GM21825 (cell line): ENCODE data around the gene KRT2.

Experiments
- ATAC-seq: cut with Tn5 transposase; IDR thresholded peaks from one replicate; pipeline ENCODE4 v1.9.1; 2021; ENCODE audit warnings: mild to moderate bottlenecking, moderate library complexity; ENCODE audit not compliant: unreplicated experiment

KRT2 gene

DNA sequence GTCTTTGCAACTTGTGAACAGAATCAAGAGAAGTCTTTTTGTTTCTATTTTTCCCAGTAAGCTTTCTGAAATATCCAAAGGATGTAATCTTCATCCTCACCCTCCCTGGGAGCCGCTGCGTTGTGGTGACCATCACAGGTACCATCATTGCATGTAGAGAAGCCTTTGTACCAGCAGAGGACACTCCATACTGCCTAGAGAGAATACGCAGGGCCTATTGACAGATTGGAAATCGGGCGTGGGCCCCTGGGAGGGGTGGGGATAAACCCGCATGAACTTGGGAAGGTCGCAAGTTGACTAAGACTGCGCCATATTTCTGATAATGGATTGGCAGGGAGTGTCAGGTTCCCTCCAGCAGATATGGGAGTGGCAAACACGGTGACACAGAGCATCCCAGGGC, 15.5 kb upstream of the KRT2 start:
- no peak for ATAC-seq

DNA sequence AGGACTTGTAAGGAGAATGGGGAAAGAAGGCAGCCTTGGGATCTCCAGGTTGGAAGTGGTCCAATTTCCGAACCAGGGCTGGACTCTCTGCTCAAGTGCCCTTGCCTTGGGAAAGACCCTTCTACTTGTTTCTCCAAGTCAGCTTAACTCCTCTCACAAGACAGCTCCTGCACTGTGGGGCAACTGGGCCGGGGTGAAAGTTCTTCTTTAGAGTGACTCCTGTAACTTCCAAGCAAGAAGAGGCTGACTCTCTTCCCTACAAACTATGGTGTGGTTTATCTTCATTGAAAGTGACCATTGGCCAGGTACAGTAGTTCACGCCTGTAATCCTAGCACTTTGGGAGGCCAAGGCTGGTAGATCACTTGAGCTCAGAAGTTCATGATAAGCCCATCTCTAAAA, 14.5 kb upstream of the KRT2 start:
- no peak for ATAC-seq

DNA sequence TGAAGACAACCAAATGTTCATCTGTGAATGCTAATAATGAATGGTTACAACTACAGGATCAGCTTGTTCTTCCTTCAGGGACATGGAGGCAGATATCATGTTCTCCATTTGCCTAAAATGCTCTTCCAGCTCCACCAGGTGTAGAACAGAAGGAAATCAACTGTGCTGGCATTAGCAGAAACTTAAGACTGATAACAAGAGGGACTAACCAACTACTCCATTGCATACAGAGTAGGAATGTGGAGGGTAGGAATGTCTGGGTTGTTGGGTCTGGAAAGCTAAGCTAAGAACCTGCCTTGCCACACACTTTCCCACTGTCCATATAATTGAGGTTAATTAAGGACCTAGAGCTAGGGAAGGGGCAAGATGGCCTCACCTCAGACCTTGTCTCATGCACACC, 11.4 kb upstream of the KRT2 start:
- ATAC-seq: no peak

DNA sequence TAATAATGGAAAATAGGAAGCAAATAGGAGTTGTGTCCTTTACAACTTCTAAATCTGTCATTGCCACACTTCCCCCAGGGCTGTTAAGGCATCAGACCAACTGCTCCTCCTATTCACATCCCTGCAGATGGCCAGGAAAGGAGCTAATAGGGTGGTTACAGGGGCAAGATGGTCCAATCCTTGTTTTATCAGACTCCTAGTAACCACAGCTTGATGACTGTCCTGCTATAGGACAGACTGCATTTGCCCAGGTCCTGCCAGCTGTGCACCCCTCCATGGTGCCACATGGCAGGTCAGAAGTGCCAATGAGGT, 10.9 kb upstream of the KRT2 start:
- ATAC-seq: no peak

DNA sequence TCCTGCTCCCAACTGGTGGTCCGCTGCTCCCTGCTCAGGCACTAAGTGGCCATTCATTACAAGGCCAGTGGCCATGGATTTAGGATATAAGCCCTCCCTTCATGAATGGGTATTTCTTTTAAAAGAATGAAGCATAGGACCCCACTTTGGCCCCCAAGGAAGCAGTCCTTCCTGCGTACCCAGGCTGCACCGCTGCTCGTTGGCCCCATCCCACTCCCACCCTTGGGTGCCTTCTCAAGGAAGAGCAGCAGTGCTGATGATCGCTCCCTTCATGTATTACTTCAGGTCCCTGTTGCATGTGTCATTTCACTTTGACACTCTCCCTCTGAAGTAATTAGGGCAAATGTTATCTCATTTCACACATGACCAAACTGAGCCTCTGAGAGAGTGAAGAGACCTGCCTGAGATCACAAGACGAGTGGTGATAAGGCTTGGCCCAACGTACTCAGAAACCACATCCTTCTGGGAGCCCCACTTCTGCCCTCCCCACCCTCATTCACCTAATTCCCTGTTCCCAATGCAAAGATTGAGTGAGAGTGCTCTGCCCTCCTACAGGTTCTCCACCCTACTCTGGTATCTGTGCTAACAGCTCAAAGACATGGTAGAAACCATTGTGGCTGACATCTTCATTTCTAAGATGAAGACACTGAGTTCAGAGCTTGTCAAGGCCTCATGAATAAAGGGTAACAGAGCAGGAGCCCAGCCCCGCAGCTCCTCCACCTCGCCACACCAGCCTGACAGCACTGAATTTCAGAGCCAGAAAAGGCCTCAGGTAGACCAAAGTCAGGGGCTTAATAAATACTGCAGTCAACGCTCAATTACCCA, 10.3 kb upstream of the KRT2 start:
- ATAC-seq: no peak

DNA sequence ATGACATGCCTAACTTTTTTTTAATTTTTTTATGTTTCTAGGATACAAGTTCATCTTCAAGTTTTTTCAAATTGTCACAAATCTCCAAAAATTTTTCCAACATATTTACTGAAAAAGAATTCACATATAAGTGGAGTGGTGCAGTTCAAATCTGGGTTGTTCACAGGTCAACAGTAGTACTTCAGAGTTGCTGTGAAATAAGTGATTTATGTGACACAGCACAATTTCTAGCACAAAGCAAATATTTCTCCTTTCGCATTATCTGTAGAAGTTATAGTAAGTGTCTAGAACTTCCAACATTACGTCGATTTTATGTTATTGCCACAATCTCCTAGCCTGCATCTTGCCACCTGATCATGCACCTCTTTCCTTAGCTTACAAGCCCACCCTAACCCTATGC, 9.7 kb upstream of the KRT2 start:
- ATAC-seq: no peak

DNA sequence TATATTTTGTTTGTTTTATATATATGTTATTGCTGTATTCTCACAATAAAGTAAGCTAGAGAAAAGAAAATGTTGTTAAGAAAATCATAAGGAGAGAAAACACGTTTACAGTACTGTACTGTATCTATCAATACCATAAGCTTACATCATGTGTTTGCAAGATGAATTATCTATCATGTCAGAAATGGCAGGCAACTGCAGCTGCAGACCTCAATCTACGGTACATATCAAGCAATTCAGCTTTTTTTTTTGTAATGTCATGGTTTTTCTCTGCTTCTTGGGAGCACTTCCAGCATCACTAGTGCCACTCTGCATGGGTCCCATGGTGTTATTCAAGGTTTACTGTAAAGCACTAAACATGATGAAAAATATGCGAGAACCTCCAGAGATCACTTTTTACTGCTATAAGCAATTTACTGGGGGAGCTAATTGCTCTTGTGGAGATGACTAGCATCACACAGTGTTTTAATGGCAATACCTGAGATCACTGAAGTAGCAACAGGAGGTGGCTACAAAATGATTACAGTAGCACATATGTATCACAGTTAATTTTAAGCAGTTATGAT, 9.0 kb upstream of the KRT2 start:
- no peak for ATAC-seq

DNA sequence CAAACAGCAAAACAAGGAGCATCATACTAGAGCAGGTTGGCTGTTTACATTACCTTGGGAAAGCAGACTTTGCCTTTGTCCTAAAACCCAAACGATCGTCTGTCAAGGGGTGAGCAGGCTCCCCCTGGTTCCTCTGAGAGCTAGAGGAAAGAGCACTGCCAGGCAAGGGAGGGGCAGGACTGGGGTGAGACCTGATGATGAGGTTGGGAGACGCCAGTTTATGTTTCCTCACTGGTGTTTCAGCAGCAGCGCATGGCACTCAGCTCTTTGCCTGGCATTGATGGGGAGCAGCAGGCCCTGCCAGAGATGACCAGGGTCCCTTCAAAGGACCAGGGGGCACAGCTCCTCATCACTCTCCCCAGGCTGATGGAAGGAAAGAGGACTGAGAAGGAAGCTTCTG, 7.9 kb upstream of the KRT2 start:
- no peak for ATAC-seq

DNA sequence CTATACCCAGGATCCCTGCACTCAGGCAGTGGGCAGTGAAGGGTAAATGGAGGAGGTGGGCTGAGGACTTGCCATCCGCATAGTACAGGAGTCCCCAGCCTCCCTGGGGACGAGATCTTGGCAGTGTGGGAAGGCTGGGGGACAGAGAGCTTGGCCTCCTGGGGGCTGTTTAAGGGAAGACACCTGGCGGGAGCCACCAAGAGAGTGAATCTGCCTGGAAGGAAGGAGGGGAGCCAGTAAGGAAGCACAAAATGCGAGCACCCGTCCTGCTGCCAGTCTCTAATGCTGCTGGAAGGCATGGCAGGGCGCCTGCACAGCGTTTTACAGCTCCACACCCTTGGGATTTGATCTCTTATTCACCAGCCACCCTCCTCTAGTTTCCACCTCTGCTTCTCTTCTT, 7.4 kb upstream of the KRT2 start:
- ATAC-seq: no peak

DNA sequence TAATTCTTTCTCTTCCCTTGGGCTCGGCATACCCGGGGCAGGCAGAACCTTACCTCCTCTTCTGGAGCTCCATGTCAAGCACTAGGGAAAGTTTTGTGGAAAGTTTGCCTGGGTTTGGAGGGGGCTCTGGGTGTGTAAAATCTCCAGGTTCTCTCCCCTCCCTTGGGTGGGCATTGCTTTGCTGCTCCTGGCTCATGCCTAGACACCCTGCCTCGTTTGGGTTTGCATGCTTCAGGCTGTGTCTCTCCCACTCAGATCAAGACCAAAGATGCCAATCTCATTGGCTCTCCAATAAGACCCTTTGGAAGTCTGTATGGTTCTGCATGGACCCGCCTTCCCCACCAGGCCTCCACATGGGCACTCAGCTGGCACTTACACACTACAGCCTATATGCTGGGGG, 6.2 kb upstream of the KRT2 start:
- no peak for ATAC-seq

DNA sequence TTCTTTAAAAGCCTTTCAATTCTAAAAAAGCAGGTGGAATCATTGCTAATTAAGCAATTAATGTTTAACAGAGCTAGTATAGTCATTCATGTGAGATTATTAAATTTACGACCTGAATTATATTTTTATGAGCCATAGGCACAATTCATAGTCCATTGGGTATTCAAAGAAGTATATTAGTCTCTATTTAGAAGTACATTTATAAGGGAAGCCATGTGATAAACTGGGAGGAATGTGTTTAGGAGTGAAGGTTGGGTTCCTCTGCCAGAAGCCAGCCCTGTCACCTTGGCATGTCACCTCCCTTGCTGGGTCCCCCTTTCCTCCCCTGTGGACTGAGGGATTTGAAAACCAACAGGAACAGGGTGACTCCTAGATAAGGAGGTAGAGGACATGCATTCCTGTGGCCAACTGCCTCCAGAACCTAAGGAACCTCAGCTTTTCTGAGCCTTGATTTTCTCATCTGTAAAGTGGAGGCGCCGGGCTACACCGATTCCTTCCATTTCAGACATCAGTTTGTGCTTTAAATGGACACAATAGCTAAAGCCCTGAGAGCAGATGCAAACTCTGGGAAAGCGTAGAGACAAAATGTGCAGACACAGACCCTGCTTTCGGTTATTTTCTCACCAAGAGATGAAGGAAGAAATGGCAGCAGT, 5.4 kb upstream of the KRT2 start:
- no peak for ATAC-seq

DNA sequence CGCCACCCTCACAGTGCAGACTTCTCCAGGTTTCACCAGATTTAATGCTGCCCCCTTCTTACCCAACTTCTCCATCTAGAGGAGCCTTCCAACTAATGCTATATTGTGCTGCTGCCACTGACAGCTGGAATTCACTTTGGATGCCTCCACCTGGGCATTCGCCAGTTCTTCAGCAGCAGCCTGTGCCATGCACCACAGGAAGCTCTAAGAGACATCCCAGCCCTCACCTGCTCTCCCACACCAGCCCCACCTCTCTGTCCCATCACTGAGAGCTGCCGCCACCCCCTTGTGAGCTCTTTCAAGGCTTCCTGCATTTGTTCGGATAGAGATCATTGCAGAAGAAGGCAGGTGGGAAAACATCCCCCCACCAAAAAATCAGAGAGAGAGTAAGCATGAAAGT, 4.6 kb upstream of the KRT2 start:
- no peak for ATAC-seq

DNA sequence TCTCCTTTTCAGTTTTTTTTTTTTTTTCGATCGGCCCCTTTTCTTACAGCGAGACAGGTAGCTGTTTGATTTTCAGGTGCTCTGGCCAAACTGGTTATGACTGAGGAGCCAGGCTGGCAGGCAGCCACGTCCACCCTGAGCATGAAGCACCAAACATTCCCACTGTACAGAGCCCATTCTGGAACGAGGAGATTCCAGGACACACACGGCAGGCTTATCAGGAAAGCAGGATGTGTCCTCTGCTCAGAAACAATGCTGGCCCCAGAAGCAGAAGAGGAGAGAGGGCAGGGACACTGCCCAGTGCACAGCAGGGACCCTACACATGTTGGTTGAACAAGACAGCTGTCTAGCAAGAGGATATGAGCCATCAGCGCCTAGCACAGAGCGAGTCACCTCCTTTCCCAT, 3.7 kb upstream of the KRT2 start:
- ATAC-seq: no peak

DNA sequence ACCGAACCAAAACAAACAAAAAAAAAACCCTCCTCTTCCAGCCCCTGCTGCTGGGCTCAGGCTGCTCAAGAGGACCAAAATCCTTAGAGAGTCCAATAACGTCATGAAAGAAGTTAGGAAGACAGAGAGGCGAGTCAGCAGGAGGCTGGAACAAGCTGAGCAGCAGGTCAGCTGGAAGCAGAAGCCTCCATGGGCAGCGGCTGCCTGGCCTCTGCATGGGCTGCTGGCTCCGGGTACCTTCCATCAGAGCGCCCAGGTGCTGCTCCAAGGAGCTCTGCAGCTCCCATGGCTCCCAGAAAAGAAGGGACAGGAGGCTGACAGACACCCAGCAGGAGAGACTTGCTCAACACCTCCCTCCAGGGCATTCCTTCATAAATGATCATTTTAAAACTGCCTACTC, 3.2 kb upstream of the KRT2 start:
- no peak for ATAC-seq

DNA sequence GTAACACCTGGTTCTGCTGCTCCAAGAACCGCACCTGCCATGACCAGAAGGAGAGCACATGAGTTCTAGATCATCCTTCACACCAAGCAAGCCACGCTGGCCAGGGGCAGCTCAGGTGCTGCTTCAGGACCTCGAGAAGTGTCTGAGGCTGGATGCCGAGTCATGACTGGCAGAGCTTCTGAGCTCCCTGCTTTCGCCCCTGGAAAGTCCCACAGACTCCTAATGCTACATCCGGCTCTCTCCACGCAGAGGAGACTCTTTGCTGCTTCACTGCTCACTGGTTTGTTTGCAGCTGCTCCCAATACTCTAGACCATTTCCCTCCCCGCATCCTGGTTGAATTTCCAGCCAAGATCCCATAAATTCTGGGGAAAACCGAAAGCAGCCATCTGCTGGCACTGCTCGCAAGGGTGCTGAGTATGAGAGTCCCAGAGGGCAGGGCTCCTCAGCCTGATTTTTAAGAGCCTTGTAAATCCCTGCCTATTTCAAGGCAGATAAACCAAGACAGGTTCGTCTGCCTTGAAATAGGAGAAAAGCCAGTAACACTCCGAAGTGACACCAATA, 1.4 kb downstream of the KRT2 start:
- no peak for ATAC-seq

DNA sequence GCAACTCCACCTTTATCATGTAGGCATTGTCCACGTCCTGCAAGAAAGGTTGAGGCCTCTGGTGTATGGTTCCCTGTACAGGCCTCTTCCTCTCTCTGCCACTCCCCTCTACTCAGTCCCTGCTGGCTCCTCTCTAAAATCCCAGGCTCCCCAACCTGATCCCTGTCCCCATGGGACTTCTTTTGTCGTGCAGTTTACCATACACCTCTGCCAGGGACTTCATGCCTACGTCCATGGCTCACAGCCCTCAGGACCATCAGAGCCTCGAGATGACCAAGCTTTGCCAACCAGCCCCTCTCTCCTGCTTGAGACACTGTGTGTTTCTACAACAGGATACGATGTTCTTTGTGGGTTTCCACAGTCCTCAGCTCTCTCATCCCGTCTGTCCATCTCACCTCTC, 2.9 kb downstream of the KRT2 start:
- ATAC-seq: no peak

DNA sequence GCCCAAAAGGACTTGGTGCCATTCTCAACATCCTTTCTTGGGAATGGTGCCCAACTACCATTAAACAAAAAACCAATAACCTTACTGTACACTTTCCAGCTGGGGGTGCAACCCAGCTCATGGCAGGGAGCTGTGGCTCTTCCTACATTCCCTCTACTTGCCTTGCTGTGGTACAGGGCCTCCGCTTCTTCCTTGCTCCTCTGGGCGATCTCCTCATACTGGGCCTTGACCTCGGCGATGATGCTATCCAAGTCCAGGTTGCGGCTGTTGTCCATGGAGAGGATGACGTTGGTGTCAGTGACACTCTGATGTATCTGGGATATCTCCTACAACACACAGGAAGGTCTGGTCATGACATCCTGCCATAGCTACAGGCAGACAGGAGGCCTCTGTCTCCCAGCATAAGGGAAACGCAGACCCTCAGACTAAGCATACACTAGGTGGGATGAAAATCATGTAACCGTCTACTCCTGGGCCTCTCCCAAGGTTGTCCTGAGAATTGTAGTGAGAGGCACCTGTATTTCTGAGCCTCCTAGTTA, 3.9 kb downstream of the KRT2 start:
- ATAC-seq: no peak

DNA sequence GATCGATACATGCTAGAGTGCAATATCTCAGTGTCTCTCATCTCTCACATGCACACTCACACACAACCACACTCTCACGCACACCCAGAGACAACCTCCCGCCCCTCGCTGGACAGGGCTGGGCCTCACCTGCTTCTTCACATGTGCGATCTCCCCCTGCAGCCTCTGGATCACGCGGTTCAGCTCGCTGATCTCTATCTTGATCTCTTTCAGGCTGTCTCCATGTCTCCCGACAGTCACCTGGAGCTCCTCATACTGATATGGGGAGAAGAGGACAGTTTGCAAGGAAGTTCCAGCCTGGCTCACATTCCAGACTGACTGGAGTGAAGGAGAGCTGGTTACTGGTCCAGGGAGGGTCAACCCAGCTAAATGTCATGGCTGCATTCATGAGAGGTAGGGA, 4.4 kb downstream of the KRT2 start:
- no peak for ATAC-seq

DNA sequence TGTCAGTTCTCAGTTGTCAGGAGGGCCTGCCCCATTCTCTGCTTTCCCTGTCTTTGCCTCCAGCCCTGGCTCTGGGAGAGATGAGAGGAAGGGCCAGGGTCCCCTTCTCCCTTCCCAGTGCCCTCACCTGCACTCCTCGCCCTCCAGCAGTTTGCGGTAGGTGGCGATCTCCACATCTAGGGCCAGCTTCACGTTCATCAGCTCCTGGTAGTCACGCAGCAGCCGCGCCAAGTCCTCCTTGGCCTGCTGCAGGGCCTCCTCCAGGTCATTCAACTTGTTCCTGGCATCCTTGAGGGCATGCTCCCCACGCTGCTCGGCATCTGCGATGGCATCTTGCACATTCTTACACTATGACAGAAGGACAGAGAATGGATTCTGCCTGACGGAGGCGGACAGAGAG, 5.4 kb downstream of the KRT2 start:
- ATAC-seq: no peak

DNA sequence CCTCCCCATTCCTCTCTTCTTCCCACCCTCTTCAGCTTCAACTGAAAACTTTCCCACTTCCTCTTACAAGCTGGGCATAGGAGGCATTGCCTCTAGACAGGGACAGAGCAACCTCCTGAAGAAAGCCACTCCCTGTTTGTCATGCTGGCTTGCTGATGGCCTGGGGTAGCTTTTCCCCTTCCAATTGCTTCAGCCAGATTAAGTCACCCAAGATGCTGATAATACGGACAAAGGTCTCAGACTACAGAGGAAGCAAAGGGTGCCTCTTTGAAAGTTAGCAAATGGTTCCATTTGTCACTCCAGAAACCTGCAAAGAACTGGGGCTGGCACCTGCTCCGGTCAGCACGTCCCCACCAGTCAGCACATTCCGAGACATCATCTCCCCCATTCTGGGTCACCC, 6.0 kb downstream of the KRT2 start:
- no peak for ATAC-seq

DNA sequence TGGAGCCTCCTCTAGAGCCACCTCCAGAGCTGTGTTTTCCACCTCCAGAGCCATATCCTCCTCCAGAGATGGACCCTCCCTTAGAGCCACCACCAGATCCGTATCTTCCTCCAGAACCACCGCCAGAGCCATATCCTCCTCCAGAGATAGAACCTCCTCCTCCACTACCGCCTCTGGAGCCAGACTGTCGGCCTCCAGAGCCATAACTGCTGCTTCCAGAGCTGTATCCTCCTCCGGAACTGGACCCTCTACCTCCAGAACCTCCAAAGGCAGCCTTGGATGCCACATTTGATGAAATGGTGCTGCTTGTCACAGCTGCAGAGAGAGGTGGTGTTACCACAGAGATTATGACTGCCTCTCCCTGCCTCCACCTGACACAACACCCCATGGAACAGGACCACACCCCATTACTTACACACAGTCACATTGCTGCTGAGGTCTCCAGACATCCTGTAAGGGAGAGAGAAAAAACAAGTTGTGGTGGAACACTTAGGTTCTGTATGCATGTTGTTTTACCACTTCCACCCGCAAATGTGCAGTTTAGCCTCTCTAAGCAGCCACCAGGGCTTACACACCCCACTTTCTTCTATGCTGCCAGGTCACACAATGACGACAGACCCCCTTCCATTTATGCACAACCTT, 6.8 kb downstream of the KRT2 start:
- ATAC-seq: no peak

DNA sequence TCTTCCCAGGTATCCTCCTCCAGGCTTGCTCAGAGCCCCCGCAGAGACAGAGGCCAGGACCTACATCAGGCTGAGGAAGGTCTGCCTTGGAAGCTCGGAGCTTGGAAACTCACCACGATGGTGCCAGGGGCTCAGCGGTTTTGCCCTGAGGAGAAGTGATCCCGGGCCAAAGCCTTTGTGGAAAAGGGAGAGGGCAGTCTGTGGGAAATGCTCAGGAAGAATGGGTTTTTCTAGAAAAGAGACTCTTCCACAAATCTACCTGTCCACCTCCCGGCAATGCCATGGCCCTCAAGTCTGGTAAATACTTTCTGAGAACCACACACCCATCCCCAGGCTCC, 8.0 kb downstream of the KRT2 start:
- ATAC-seq: no peak
